ENCODE results near the gene CENPF.
"Not testable (repeated sequence)": the region's sequence is repeated elsewhere in the genome, so short reads cannot be mapped to it uniquely, and the experiment has no call there.

Gene CENPF

DNA sequence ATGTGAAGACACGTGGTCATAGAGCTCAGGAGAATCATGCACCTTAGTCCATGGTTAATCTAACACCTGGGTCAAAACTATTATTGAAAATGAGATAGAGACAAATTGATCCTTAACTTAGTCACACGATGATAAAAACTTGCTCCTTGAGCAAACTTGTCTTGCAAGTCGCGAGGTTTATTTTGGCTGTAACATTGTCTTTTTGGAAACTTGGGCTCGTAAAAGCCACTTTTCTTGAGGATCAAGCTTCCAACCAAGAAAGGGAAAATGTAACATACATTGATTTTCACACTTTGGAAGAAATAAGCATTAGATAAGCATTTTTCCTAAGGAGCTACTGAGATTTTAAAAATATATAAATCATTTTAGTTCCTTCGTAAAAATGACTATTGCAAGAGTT is 19.9 kb upstream of the CENPF start:
- DNase-seq (ENCODE audit: low spot score) = no peak

DNA sequence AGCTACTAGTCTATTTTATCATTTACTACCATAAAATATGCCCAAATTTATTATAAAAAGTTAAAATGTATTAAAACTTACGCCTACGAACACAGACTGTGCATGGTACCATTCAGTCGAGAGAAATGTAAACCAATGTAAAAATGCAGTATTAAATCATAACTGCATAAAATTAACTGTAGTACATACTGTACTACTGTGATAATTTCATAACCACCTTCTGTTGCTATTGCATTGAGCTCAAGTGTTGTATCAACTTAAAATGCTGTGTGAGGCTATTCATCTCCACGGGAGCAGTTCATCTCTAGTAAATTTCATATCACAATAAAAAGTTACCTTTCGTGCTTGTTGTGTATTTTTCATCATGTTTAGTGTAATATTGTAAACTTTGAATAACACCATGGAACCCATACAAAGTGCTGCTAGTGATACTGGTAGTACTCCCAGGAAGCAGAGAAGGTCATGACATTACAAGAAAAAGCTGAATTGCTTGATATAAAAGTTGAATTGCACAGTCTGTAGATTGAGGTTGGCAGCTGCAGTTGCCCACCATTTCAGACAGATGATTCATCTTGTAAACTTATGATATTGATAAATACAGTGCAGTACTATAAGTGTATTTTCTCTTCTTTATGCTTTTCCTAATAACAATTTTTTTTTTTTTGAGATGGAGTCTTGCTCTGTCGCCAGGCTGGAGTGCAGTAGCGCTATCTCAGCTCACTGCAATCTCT is 19.0 kb upstream of the CENPF start:
- DNase-seq (ENCODE audit: low spot score) = no peak

DNA sequence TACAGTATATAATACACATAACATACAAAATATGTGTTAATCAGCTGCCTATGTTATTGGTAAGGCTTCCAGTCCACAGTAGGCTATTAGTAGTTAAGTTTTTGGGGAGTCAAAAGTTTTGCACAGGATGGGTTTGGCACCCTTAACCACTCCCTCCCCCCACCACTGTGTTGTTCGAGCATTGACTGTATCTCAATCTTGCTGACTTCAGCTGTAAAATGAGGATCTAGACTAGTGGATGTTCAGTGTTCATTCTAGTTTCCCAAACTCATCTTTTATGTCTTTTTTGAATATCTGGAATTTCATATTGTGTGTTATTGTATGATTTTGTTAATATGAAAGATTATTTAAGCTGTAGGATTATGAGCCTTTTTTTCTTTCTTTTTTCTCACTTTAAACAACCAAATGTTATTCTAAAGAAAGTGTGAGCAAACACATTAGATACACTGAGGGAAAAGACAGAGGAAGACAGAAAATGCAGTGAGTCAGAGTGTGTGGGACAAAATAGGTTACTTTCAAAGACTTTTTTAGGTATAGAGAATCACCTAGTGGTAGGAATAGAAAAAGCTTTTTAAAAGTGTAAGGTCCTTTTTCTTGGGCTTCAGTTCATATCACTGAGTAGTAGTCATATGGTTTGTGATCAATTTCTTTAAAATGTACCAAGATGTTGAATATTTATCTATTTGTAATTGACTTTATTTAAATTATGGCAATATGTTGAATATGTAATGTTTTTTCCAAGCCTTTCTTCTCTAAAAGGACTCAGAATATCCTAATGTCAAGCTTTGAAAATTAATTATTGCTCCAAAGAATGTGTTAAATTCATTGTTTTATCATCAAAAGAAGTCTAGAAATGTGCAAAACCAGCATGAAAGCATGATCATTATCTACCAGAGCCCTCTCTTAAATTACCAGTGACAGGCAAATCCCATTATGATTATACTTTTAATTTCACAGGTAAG is 17.9 kb upstream of the CENPF start:
- DNase-seq (ENCODE audit: low spot score) = peak; percentile 78

DNA sequence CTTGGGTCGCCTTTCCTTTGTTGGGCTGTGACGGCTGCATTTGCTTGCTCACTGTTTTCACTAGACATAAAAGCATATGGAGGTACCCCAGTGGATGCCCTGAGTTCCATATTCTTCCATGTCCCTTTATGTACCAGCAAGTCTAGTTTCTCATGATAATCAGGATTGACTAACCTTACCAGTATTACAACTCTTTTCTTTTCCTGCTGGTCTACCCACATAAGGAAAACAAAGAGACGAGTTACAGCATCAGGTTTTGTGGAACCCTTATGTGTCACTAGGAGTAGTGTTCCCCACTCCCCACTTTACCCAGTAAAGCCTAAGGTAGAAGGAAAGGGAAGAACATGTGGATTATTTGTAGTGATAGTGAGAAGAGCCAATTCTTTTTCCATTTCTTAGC is 16.4 kb upstream of the CENPF start:
- no peak for DNase-seq (ENCODE audit: low spot score)

DNA sequence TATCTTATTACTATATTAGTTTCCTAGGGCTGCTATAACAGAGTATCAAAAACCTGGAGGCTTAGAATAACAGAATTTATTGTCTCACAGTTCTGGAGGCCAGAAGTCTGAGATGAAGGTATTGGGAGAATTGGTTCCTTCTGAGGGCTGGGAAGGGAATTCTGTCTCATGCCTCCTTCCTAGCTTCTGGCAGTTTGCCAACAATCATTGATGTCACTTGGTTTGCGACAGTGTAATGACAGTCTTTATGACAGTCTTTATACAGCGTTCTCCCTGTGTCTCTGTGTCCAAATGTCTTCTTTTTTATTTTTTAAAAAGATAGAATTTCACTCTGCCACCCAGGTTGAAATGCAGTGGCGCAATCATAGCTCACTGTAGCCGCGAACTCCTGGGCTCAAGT is 15.8 kb upstream of the CENPF start:
- no peak for DNase-seq (ENCODE audit: low spot score)

DNA sequence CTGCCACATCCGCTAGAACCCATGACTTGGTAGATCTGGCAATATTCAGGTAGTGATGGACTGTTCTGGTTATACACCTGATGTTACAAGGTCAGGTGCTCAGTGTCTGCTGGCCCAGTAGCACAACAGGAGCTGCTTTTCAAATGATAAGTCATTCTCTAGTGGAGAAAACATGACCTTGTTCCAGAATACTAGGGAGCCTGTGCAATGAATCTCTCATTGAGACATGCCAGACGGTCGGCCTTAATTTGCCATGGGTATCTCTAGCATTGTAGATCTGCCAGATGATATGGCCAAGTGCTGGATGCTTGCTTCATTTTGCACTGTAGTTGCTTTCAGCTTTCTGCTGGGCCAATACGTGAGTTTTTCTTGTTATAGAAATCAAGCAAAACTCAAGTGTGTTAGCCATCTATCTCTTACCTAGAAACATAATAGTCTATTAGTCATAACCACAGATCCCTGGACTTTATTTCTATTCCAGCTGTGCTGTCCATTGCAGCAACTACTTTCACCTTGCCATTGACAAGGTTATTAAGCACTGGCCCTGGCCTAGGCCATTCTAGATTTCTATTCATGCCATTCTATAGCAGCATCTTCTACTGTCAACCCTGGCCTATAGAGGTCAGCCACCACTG is 13.9 kb upstream of the CENPF start:
- no peak for DNase-seq (ENCODE audit: low spot score)

DNA sequence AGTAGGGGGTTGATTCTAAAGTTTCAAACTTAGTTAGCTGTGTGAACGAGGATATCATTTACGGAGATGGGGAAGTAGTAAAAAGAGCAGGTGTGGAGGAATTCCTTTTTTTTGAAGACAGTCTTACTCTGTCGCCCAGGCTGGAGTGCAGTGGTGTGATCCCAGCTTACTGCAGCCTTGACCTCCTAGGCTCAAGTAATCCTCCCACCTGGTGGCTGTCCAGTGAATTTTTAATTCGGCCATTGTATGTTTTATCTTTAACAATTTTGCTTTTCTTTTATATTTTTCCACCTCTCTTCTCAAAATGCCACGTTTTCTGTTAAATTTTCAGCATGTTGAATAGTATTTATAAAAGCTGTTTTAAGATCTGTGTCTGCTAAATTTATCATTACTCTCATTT is 12.3 kb upstream of the CENPF start:
- no peak for DNase-seq (ENCODE audit: low spot score)

DNA sequence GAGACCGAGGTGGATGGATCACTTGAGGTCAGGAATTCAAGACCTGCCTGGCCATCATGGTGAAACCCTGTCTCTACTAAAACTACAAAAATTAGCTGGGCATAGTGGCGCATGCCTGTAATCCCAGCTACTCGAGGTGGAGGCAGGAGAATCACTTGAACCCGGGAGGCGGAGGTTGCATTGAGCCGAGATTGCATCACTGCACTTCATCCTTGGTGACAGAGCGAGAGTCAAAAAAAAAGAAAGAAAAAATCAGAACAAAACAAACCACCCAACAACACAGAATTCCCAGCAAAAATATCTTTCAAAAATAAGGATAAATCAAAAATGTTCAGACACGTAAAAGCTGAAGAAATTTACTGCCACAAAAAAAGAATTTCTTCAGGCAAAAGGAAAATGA is 11.1 kb upstream of the CENPF start:
- not testable (repeated sequence) for DNase-seq (ENCODE audit: low spot score)

DNA sequence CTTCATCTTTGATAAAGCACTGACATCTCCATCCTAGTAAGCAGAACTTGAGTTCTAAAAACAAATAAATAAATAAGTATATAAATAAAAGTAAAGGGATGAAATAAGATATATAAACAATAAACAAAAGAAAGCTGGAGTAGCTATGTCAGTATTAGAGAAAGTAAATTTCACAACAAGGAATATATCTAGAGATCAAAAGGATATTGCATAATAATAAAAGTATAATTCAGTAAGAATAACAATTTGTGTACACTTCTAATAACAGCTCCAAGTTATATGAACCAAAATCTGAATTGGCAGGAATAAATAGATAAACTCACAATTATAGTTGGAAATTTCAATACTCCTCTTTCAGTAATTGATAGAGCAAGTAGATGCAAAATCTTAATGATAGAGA is 9.8 kb upstream of the CENPF start:
- DNase-seq (ENCODE audit: low spot score) = no peak

DNA sequence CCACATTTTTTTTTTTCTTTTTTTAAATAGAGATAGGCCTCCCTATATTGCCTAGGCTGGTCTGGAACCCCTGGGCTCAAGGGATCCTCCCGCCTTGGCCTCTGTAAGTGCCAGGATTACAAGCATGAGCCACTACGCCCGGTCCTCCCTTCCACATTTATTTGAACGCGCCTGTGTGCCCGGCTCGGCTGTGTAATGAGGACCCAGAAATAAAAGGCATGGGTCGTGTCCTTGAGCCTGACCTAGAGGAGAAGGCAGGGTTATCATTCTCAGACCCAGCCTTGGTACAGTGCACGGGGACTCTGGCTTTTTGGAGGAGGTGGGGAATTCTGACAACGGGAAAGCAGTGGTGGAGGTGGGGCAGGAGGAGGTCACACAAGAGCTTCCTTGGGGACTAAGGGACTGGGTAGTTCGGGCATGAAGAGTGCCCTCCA is 841 bp downstream of the CENPF start:
- peak; percentile 30 for DNase-seq (ENCODE audit: low spot score)

DNA sequence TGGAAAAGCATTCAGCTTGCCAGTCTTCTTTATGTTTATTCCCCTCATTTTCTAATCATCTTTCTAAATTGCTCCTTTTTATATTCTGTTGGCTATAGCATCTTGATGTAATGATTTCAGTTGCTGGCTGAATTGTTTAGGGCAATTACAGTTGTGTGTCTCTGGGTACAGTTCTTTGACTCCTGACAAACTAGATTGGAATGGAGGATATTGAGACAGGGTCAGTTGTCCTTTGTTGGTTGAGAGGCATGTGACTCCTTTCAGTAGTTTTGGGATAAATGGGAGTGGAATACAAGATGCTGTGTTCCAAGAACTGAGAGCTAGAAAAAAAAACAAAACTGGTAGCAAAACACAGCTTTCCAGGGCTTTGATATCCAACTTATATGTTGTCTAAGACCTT is 1.5 kb downstream of the CENPF start:
- peak; percentile 68 for DNase-seq (ENCODE audit: low spot score)

DNA sequence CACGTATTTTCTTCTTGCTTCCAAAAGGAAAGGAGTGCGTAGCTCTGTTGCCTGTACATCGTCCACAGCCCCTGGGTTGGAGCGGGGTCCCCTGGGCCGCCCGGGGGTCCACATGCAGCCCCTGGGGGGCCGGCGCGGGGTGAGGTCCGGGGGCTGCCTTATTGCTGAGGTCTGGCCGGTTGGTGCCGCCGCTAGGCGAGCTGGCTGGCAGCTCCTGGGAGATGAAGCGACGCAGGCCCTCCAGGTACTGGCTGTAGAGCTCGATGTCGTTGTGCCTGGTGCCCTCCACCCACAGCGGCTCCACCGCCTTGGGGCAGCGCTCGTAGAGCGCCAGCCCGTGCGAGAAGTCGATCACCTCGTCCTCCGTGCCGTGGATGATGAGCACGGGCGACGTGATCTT is 2.5 kb downstream of the CENPF start:
- DNase-seq (ENCODE audit: low spot score) = not testable (repeated sequence)

DNA sequence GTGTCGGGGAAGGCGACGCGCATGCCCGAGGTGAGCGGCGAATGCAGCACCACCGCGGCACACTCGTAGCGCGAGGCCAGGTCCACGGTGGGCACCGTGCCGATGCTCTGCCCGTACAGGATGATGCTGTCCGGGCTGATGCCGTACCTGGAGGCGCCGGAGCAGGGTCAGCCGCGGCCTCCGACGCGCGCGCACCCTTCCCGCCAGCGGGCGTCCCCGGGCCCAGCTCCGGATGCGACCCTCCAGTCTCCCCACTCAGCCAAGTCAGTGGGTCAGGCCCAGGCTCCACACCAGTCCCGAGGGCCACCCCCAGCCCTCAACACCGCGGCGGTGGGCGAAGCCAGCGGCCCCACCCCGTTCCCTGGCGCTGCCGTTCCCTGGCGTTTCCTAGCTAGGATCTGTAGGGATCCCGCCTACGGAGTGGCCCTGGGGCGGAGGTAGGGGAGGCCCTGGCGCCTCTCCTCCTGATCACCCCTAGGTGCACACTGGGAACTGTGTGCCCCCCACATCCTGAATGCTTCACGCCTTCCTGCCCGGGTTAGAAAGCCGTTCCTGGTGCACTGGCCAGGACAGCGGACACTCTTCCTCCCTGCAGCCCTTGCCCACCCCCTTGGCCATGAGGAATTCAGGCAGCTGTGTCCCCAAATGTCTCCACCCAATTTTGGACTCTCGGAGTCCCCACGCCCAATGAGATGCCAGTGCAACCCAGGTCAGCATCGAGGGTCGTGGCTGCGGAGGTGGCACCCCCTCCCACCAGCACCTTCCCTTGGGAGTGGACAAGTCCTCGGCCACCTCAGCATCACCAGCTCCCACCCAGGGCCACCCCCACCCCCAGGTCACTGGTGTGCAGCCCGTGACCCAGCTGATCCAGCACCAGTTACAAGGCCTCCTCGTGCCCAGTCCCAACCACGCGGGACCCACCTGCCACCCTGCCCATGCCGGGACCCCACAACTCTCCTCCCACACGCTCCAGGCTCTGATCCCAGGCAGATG is 3.2 kb downstream of the CENPF start:
- DNase-seq (ENCODE audit: low spot score) = not testable (repeated sequence)

DNA sequence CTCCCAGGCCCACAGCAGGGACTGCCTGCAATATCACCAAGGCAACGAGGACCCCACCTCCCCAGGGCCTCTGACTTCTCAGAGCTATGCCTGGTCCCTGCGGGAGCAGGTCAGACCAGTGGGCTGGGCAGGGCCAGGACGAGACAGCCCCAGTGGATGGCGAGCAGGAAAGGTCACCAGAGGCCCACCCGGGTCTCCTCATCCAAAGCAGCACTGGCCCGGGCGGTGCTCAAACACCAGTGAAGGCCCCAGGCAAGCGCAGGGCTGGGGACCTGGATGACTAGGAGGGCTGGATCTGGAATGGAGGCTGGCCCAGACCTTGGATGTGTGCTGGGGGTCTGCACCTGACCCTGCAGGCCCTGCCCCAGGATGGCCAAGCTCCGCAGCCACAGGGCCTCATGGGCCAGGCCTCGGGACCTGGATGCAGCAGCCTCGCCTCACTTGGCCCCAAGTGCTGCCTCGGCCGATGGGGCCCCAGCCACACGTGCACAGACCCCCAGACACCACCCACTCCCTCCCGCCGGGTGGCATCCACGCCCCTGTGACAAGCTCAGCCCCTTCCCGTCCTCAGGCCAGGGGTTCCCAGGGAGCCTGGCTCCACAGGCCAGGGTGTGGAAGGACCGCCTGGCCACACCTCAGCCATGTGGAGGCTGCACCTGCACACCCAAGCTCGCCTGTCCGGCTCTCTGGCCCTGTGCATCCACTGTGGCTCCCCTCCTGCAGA is 4.7 kb downstream of the CENPF start:
- not testable (repeated sequence) for DNase-seq (ENCODE audit: low spot score)

DNA sequence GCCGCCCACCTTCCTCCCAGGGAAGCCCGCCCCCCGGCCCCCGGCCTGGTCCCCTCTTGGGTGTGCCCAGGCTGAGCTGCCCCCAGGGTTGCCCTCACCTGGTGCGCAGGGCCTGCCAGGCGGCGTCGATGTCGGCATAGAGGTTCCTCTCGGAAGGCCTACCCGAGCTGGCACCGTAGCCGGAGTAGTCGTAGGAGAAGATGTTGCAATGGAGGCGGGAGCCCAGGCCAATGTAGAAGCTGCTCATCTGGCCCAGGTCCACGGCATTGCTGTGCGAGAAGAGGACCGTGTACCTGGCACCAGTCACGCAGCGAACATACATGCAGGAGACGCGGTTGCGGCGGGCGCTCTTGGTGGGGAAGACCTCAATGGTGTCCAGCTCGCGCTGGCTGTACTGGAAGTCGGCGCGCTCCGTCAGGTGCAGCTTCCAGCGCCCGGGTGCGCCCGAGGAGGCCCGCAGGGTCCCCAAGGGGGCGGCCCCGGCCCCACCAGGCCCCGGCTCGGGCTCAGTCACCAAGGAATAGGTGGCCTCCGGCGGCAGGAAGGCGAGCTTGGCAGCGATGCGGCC is 5.3 kb downstream of the CENPF start:
- not testable (repeated sequence) for DNase-seq (ENCODE audit: low spot score)

DNA sequence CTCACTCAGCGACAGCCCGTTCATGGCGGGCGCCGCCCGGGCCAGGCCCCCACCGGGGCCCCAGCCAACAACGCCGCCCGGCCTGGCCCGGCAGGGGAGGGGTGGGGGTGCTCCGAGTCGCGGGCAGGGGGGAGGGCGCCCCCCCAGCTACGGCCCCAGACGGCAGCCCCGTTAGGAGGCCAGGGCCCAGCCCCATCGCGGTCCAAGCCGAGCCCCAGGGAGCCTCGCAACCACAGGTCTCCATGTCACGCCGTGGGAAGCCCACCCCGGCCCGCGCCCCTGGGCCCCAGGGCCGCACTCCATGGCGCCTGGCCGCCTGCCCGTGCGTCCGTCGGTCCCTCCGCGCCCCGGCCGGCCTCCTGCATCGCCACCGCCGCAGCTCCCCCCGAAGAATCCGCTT is 5.8 kb downstream of the CENPF start:
- not testable (repeated sequence) for DNase-seq (ENCODE audit: low spot score)

DNA sequence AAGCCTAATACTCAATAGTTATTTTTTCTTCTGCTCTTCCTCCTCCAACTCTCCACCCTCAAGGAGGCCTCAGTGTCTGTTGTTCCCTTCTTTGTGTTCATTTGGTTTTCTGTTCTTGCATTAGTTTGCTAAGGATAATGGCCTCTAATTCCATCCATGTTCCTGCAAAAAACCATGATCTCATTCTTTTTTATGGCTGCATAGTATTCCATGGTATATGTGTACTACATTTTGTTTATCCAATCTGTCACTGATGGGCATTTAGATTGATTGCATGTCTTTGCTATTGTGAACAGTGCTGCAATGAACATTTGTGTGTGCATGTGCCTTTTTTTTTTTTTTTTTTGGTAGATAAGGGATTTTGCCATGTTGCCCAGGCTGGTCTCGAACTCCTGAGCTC is 6.7 kb downstream of the CENPF start:
- no peak for DNase-seq (ENCODE audit: low spot score)

DNA sequence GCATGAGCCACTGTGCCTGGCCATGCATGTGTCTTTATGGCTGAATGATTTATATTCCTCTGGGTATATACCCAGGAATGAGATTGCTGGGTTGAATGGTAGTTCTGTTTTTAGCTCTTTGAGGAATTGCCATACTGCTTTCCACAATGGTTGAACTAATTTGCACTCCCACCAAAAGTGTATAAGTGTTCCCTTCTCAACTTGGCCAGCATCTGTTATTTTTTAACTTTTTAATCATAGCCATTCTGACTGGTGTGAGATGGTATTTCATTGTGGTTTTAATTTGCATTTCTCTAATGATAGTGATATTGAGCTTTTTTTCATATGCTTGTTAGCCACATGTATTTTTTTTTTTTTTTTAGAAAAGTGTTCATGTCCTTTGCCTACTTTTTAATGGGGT is 7.1 kb downstream of the CENPF start:
- peak; percentile 63 for DNase-seq (ENCODE audit: low spot score)

DNA sequence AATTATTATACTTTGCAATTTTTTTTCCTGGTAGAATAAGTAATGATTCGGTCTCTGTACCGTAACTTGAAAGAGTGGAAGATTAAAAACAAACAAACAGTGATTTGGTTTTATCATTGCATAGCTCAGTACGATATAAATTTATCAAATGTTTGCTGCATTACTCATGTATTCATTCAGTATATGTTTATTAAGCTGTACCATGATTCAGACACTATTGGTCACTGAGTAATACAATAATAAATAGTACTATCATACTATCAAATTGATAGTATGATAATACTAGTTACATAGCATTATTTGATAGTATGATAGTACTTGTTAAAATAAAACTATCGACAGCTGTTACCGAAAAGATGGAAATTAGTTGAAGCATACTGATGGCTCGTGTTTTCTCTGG is 12.1 kb downstream of the CENPF start:
- DNase-seq (ENCODE audit: low spot score) = no peak

DNA sequence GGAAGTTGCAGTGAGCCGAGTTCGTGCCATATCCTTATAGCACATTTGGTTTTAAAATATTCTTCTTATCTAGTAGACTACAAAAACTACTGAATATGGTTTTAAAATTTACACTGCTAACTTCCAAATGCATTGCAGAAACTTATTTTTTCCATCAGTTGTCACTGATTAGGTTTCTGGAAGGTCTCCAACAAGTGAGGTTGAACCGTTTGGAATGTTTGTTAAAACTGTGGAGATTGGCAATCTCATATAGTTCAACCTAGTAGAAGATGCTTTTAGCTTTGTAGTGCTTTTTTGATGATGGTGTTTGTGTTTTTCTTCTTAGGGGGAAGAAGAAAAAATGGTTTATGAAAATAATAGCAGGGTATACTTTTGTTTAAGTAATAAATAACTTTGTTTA is 12.9 kb downstream of the CENPF start:
- no peak for DNase-seq (ENCODE audit: low spot score)
